HCT116 (cell line): ENCODE measurements around the gene NRIP2. TPM values are rescaled to one million over a fixed set of nuclear protein-coding genes. Genes with fewer than 3 reads are reported as not detected.

Experiments
- ATAC-seq: fragments of 200-7000 bp; cut with Tn5 transposase; 2 replicates; pipeline ENCODE4 v1.9.1; 2020; ENCODE audit warnings: mild to moderate bottlenecking, moderate library complexity
- BruUV-seq: library from RNA; stranded (reverse); fragments of 400-500 nt; replicated peaks from 2 replicates; lab custom pipeline; 2021; lab: Mats Ljungman, UMichigan
- CTCF ChIA-PET: fragments of 300-600 bp; sonication (Branson Sonifier 250); formaldehyde crosslinking; loops from one replicate; lab custom pipeline; 2021; ENCODE audit warnings: antibody characterized with exemption; lab: Charles Lee
- POLR2A ChIA-PET: fragments of 300-600, 350-600 bp; sonication (Branson Sonifier 250); formaldehyde crosslinking; loops from one replicate; lab custom pipeline; 2021; ENCODE audit warnings: antibody characterized with exemption; lab: Charles Lee
- RAD21 ChIA-PET, 2 experiments: fragments of 300-600 bp; sonication (Branson Sonifier 250); formaldehyde crosslinking; loops; one replicate each; lab custom pipeline; 2023; ENCODE audit warnings: low total read pairs in 2 of 2; ENCODE audit not compliant: uncharacterized antibody in 2 of 2, unreplicated experiment in 2 of 2, low non-redundant PET in 1 of 2; lab: Charles Lee
- DNase-seq: peaks from one replicate; pipeline ENCODE4 v3.0.0-alpha.2; 2010; ENCODE audit warnings: low read depth, low spot score
- H2AFZ ChIP-seq: fragments of 200-600 bp; shearing (Covaris generic), sonication (generic); 2 replicates; pipeline ENCODE4 v1.6.1; 2017; ENCODE audit warnings: low read depth, mixed run types, mixed read lengths, antibody characterized with exemption, low read length; ENCODE audit not compliant: poor library complexity, severe bottlenecking
- H3K27ac ChIP-seq: 2 replicates; pipeline ENCODE4 v1.5.1; 2012; ENCODE audit warnings: low read depth, low read length
- H3K27me3 ChIP-seq: fragments of 200-600 bp; sonication (generic); 2 replicates; pipeline ENCODE4 v1.6.1; 2016; ENCODE audit warnings: mixed run types, low read length, mixed read lengths; ENCODE audit not compliant: insufficient read depth
- H3K36me3 ChIP-seq, 2 experiments: fragments of 200-500 bp in 1 of 2; fragments of 200-600 bp in 1 of 2; sonication (Bioruptor generic) in 1 of 2; sonication (generic) in 1 of 2; 2 replicates each; pipeline versions ENCODE4 v1.5.1 to v1.6.1; 2014 to 2016; ENCODE audit warnings: low read length in 2 of 2, inconsistent platforms in 1 of 2, mixed read lengths in 1 of 2, mixed run types in 1 of 2; ENCODE audit not compliant: insufficient read depth in 2 of 2, control insufficient read depth in 1 of 2
- H3K4me1 ChIP-seq, 2 experiments: fragments of 200-600 bp in 1 of 2; sonication (generic) in 1 of 2; 2 replicates each; pipeline versions ENCODE4 v1.5.1 to v1.6.1; 2012 to 2017; ENCODE audit warnings: low read length in 2 of 2, inconsistent platforms in 1 of 2, mild to moderate bottlenecking in 1 of 2, mixed read lengths in 1 of 2, mixed run types in 1 of 2, moderate library complexity in 1 of 2; ENCODE audit not compliant: insufficient read depth in 2 of 2, control insufficient read depth in 1 of 2
- H3K4me2 ChIP-seq: fragments of 200-600 bp; sonication (generic); 2 replicates; pipeline ENCODE4 v1.6.1; 2017; ENCODE audit warnings: mixed run types, low read length, mixed read lengths
- H3K4me3 ChIP-seq, 2 experiments: fragments of 200-600 bp in 1 of 2; sonication (generic) in 1 of 2; replicated peaks in 1 of 2; 2 replicates each; pipeline ENCODE4 v1.5.1; 2011 to 2016; ENCODE audit warnings: low read length in 2 of 2, control low read depth in 1 of 2, low read depth in 1 of 2, mild to moderate bottlenecking in 1 of 2, mixed read lengths in 1 of 2, mixed run types in 1 of 2
- H3K79me2 ChIP-seq: fragments of 200-600 bp; sonication (generic); 2 replicates; pipeline ENCODE4 v1.6.1; 2017; ENCODE audit warnings: mild to moderate bottlenecking, mixed run types, low read length, moderate library complexity, mixed read lengths; ENCODE audit not compliant: insufficient read depth
- H3K9ac ChIP-seq: fragments of 200-600 bp; sonication (generic); 2 replicates; pipeline ENCODE4 v1.6.1; 2016; ENCODE audit warnings: low read length, mixed read lengths
- H3K9me2 ChIP-seq: fragments of 200-600 bp; sonication (generic), shearing (Covaris generic); 2 replicates; pipeline ENCODE4 v1.6.1; 2017; ENCODE audit warnings: mixed run types, mild to moderate bottlenecking, moderate library complexity; ENCODE audit not compliant: insufficient read depth
- H3K9me3 ChIP-seq, 2 experiments: fragments of 200-500 bp in 1 of 2; fragments of 200-600 bp in 1 of 2; sonication (Bioruptor generic) in 1 of 2; sonication (generic) in 1 of 2; 2 replicates each; pipeline ENCODE4 v1.6.1; 2014 to 2017; ENCODE audit warnings: low read length in 2 of 2, mixed read lengths in 2 of 2, inconsistent platforms in 1 of 2, low read depth in 1 of 2, mild to moderate bottlenecking in 1 of 2, mixed run types in 1 of 2, moderate library complexity in 1 of 2; ENCODE audit not compliant: control insufficient read depth in 1 of 2, insufficient read depth in 1 of 2
- H4K20me1 ChIP-seq: fragments of 200-600 bp; sonication (generic), shearing (Covaris generic); 2 replicates; pipeline ENCODE4 v1.6.1; 2017; ENCODE audit warnings: mixed run types, mild to moderate bottlenecking, moderate library complexity; ENCODE audit not compliant: insufficient read depth
- ATF3 ChIP-seq: IDR thresholded peaks from 2 replicates; pipeline ENCODE4 v1.6.1; 2012
- CEBPB ChIP-seq: IDR thresholded peaks from 2 replicates; pipeline ENCODE4 v1.6.1; 2012; ENCODE audit warnings: low read depth
- EZH2 ChIP-seq: fragments of 200-600 bp; sonication (generic); IDR thresholded peaks from 2 replicates; pipeline ENCODE4 v1.6.1; 2017; ENCODE audit warnings: antibody characterized with exemption, mixed run types
- EZH2phosphoT487 ChIP-seq: fragments of 200-600 bp; IDR thresholded peaks from 2 replicates; pipeline ENCODE4 v1.6.1; 2018; ENCODE audit warnings: antibody characterized with exemption, borderline replicate concordance
- SP1 ChIP-seq: IDR thresholded peaks from 2 replicates; pipeline ENCODE4 v1.6.1; 2012; ENCODE audit warnings: low read depth
- SRF ChIP-seq: IDR thresholded peaks from 2 replicates; pipeline ENCODE4 v1.6.1; 2012; ENCODE audit warnings: low read depth
- TCF7L2 ChIP-seq: IDR thresholded peaks from 2 replicates; pipeline ENCODE4 v1.7.0; 2011; ENCODE audit warnings: borderline replicate concordance, inconsistent platforms; ENCODE audit not compliant: insufficient read depth, insufficient read length; ENCODE audit errors: extremely low read depth
- YY1 ChIP-seq: IDR thresholded peaks from 2 replicates; pipeline ENCODE4 v1.6.1; 2011; ENCODE audit warnings: low read length, low read depth, moderate library complexity, mild to moderate bottlenecking; ENCODE audit not compliant: insufficient replicate concordance; ENCODE audit errors: extremely low read depth
- ZFX ChIP-seq: fragments of 450-650 bp; IDR thresholded peaks from 2 replicates; pipeline ENCODE4 v1.6.1; 2017
- intact Hi-C: fragments of 100-400 bp; cut with micrococcal nuclease; formaldehyde crosslinking; loops from 2 replicates; pipeline ENCODE4 v1.10.0; 2022
- total RNA-seq: library from RNA; stranded (reverse); gene quantifications from one replicate; pipeline ENCODE4 v1.2.1, GENCODE V29; 2021; ENCODE audit not compliant: unreplicated experiment

NRIP2 gene
- total RNA-seq, 1 experiment from 2014 or later, result not detected

- POLR2A ChIA-PET, result no interaction called here
- Histone ChIP-seq H3K4me2 (no peak overlapping the region), H3K9ac (no peak overlapping the region), H3K4me1 (peaks cover 0 to 12% of the 10 kb centered on the region in 2 experiments; a peak in 3 of 4 replicates), H3K9me2 (no peaks in the 10 kb centered on the region), H4K20me1 (no peaks in the 10 kb centered on the region), H3K79me2 (no peaks in the 10 kb centered on the region), H3K9me3 (no peaks in the 10 kb centered on the region), H2AFZ (no peak overlapping the region), H3K27ac (no peak overlapping the region), H3K4me3 (no peak overlapping the region), H3K27me3 (no peaks in the 10 kb centered on the region; the same call in 1 of the 2 replicates), H3K36me3 (no peaks in the 10 kb centered on the region)
- RAD21 ChIA-PET, result interaction anchor here in 1 of 2 experiments (1.2 kb wide), 1 partner anchor 45 kb away, joined by 4 read pairs; no protein-coding TSS in a partner anchor
- DNase-seq, result no peak
- no peak for ATAC-seq
- TF ChIP-seq SRF, result no peak
- no peak for TF ChIP-seq ZFX
- no peak for TF ChIP-seq EZH2phosphoT487
- TF ChIP-seq TCF7L2, result no peak
- no peak for TF ChIP-seq ATF3
- TF ChIP-seq SP1, result no peak
- no peak for TF ChIP-seq YY1
- no peak for TF ChIP-seq EZH2
- no peak for TF ChIP-seq CEBPB
- no TSS peak for BruUV-seq
- intact Hi-C loops, result loop anchor here (2.0 kb wide), 1 partner anchor 102 kb away; no protein-coding TSS in a partner anchor
- CTCF ChIA-PET, result interaction anchor here (1.1 to 3.2 kb wide), 7 partner anchors 10 to 144 kb away, joined by 3 to 30 read pairs (median 8); partner anchors contain the start of gene FKBP4
These were observed 49.8 kb downstream of the NRIP2 start for GRCh38 chr12:2785017-2785416.
